ENCODE measurements around the gene MKRN2OS. TPM values are rescaled to one million over a fixed set of nuclear protein-coding genes. Genes with fewer than 3 reads are reported as not detected.

Gene MKRN2OS
- total and polyA plus RNA-seq, 10 of the 15 experiments (the other 5 are each of a cell fraction or from before 2014, with no cell fraction given), result 0.20 to 1.0 (median 0.40) TPM; not detected in 4

- TF ChIP-seq ESRRA (IDR thresholded peaks at IDR 0.05; ENCODE audit: low read length) (no peak), FOXK2 (IDR thresholded peaks at IDR 0.05) (no peak), GABPA (IDR thresholded peaks at IDR 0.05; ENCODE audit: low read depth) (peak; percentile 61; the same call in 1 of the 2 replicates), YY1 (IDR thresholded peaks at IDR 0.05; ENCODE audit: low read depth, low read length) (0 out of 2 replicates have a peak, but pooled peaks have one; percentile 30), SUPT20H (IDR thresholded peaks at IDR 0.05; ENCODE audit: borderline replicate concordance, control insufficient read depth, low read depth, low read length) (no peak), FOXM1 (IDR thresholded peaks at IDR 0.05; ENCODE audit: low read depth, low read length) (peak; percentile 79; the same call in 1 of the 2 replicates), ZNF24 (IDR thresholded peaks at IDR 0.05) (0 out of 2 replicates have a peak, but pooled peaks have one; percentile 15), NFIC (IDR thresholded peaks at IDR 0.05; ENCODE audit: low read depth, low read length) (peak; percentile 81; the same call in 1 of the 2 replicates), ZNF592 (IDR thresholded peaks at IDR 0.05) (no peak), MXI1 (IDR thresholded peaks at IDR 0.05; ENCODE audit: low read depth, low read length) (0 out of 2 replicates have a peak, but pooled peaks have one; percentile 58), NBN (IDR thresholded peaks at IDR 0.05) (0 out of 2 replicates have a peak, but pooled peaks have one; percentile 56), MTA2 (IDR thresholded peaks at IDR 0.05; ENCODE audit: low read depth) (no peak; the same call in 1 of the 2 replicates), ATF2 (IDR thresholded peaks at IDR 0.05; ENCODE audit: low read length) (peak; percentile 98), ZBED1 (IDR thresholded peaks at IDR 0.05; ENCODE audit: borderline replicate concordance) (peak; percentile 57; the same call in 1 of the 2 replicates)
- TF ChIP-seq, protein P1, sequence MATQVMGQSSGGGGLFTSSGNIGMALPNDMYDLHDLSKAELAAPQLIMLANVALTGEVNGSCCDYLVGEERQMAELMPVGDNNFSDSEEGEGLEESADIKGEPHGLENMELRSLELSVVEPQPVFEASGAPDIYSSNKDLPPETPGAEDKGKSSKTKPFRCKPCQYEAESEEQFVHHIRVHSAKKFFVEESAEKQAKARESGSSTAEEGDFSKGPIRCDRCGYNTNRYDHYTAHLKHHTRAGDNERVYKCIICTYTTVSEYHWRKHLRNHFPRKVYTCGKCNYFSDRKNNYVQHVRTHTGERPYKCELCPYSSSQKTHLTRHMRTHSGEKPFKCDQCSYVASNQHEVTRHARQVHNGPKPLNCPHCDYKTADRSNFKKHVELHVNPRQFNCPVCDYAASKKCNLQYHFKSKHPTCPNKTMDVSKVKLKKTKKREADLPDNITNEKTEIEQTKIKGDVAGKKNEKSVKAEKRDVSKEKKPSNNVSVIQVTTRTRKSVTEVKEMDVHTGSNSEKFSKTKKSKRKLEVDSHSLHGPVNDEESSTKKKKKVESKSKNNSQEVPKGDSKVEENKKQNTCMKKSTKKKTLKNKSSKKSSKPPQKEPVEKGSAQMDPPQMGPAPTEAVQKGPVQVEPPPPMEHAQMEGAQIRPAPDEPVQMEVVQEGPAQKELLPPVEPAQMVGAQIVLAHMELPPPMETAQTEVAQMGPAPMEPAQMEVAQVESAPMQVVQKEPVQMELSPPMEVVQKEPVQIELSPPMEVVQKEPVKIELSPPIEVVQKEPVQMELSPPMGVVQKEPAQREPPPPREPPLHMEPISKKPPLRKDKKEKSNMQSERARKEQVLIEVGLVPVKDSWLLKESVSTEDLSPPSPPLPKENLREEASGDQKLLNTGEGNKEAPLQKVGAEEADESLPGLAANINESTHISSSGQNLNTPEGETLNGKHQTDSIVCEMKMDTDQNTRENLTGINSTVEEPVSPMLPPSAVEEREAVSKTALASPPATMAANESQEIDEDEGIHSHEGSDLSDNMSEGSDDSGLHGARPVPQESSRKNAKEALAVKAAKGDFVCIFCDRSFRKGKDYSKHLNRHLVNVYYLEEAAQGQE (IDR thresholded peaks at IDR 0.05; ENCODE audit: low read depth, low read length), result no peak
- TF ChIP-seq, protein P2, sequence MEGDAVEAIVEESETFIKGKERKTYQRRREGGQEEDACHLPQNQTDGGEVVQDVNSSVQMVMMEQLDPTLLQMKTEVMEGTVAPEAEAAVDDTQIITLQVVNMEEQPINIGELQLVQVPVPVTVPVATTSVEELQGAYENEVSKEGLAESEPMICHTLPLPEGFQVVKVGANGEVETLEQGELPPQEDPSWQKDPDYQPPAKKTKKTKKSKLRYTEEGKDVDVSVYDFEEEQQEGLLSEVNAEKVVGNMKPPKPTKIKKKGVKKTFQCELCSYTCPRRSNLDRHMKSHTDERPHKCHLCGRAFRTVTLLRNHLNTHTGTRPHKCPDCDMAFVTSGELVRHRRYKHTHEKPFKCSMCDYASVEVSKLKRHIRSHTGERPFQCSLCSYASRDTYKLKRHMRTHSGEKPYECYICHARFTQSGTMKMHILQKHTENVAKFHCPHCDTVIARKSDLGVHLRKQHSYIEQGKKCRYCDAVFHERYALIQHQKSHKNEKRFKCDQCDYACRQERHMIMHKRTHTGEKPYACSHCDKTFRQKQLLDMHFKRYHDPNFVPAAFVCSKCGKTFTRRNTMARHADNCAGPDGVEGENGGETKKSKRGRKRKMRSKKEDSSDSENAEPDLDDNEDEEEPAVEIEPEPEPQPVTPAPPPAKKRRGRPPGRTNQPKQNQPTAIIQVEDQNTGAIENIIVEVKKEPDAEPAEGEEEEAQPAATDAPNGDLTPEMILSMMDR (IDR thresholded peaks at IDR 0.05 in 2 of 3, conservative IDR thresholded peaks at IDR 0.05 in 1 of 3; ENCODE audit: control insufficient read depth in 2 of 3, extremely low read depth in 1 of 3, insufficient read depth in 1 of 3, low read depth in 3 of 3, low read length in 3 of 3), result no peak
- TF ChIP-seq, protein P3, sequence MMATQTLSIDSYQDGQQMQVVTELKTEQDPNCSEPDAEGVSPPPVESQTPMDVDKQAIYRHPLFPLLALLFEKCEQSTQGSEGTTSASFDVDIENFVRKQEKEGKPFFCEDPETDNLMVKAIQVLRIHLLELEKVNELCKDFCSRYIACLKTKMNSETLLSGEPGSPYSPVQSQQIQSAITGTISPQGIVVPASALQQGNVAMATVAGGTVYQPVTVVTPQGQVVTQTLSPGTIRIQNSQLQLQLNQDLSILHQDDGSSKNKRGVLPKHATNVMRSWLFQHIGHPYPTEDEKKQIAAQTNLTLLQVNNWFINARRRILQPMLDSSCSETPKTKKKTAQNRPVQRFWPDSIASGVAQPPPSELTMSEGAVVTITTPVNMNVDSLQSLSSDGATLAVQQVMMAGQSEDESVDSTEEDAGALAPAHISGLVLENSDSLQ (IDR thresholded peaks at IDR 0.05), result peak; percentile 49; the same call in 1 of the 2 replicates
Observed at GRCh38 chr3:12560505-12561190, 15.3 kb upstream of the MKRN2OS start (continued).
